ENCODE data around the gene PDE4D.

PDE4D gene

GRCh38 chr5:59287884-59288283, 605.6 kb downstream of the PDE4D start:
- DNase-seq (ENCODE audit: low read depth in 1 of 2, low spot score in 1 of 2): no peak
- no peak overlapping the region for H3K4me3 ChIP-seq (replicated peaks; ENCODE audit: insufficient read depth, low read length)
- no peaks in the 10 kb centered on the region for H3K27me3 ChIP-seq (ENCODE audit: insufficient read depth, poor library complexity, severe bottlenecking)
- TF ChIP-seq POLR2AphosphoS5 (IDR thresholded peaks at IDR 0.05; ENCODE audit: low read depth): no peak
- TF ChIP-seq CTCF (IDR thresholded peaks at IDR 0.05; ENCODE audit: insufficient read depth, low read length): no peak
- TF ChIP-seq, protein P1, sequence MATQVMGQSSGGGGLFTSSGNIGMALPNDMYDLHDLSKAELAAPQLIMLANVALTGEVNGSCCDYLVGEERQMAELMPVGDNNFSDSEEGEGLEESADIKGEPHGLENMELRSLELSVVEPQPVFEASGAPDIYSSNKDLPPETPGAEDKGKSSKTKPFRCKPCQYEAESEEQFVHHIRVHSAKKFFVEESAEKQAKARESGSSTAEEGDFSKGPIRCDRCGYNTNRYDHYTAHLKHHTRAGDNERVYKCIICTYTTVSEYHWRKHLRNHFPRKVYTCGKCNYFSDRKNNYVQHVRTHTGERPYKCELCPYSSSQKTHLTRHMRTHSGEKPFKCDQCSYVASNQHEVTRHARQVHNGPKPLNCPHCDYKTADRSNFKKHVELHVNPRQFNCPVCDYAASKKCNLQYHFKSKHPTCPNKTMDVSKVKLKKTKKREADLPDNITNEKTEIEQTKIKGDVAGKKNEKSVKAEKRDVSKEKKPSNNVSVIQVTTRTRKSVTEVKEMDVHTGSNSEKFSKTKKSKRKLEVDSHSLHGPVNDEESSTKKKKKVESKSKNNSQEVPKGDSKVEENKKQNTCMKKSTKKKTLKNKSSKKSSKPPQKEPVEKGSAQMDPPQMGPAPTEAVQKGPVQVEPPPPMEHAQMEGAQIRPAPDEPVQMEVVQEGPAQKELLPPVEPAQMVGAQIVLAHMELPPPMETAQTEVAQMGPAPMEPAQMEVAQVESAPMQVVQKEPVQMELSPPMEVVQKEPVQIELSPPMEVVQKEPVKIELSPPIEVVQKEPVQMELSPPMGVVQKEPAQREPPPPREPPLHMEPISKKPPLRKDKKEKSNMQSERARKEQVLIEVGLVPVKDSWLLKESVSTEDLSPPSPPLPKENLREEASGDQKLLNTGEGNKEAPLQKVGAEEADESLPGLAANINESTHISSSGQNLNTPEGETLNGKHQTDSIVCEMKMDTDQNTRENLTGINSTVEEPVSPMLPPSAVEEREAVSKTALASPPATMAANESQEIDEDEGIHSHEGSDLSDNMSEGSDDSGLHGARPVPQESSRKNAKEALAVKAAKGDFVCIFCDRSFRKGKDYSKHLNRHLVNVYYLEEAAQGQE (IDR thresholded peaks at IDR 0.05; ENCODE audit: insufficient replicate concordance, low read depth): no peak
- TF ChIP-seq GABPA (IDR thresholded peaks at IDR 0.05; ENCODE audit: low read depth): no peak
- TF ChIP-seq SPI1 (IDR thresholded peaks at IDR 0.05; ENCODE audit: borderline replicate concordance, low read depth): no peak
- H3K27ac ChIP-seq (replicated peaks): no peak overlapping the region

GRCh38 chr5:59287361-59287760, 606.2 kb downstream of the PDE4D start:
- Histone ChIP-seq H3K4me3 (replicated peaks; ENCODE audit: insufficient read depth, low read length) (no peak overlapping the region), H3K27me3 (ENCODE audit: insufficient read depth, poor library complexity, severe bottlenecking) (no peaks in the 10 kb centered on the region), H3K27ac (replicated peaks) (no peak overlapping the region)
- DNase-seq (ENCODE audit: low read depth in 1 of 2, low spot score in 1 of 2): no peak
- no peak for TF ChIP-seq GABPA (IDR thresholded peaks at IDR 0.05; ENCODE audit: low read depth)
- TF ChIP-seq CTCF (IDR thresholded peaks at IDR 0.05; ENCODE audit: insufficient read depth, low read length): no peak
- no peak for TF ChIP-seq POLR2AphosphoS5 (IDR thresholded peaks at IDR 0.05; ENCODE audit: low read depth)
- no peak for TF ChIP-seq SPI1 (IDR thresholded peaks at IDR 0.05; ENCODE audit: borderline replicate concordance, low read depth)
- TF ChIP-seq, protein P1 (IDR thresholded peaks at IDR 0.05; ENCODE audit: insufficient replicate concordance, low read depth): no peak

GRCh38 chr5:59286510-59286909, 607.0 kb downstream of the PDE4D start:
- no peak for TF ChIP-seq GABPA (IDR thresholded peaks at IDR 0.05; ENCODE audit: low read depth)
- TF ChIP-seq CTCF (IDR thresholded peaks at IDR 0.05; ENCODE audit: insufficient read depth, low read length): no peak
- TF ChIP-seq, protein P1 (IDR thresholded peaks at IDR 0.05; ENCODE audit: insufficient replicate concordance, low read depth): no peak
- TF ChIP-seq POLR2AphosphoS5 (IDR thresholded peaks at IDR 0.05; ENCODE audit: low read depth): no peak
- no peak for TF ChIP-seq SPI1 (IDR thresholded peaks at IDR 0.05; ENCODE audit: borderline replicate concordance, low read depth)
- DNase-seq (ENCODE audit: low read depth in 1 of 2, low spot score in 1 of 2): no peak
- Histone ChIP-seq H3K4me3 (replicated peaks; ENCODE audit: insufficient read depth, low read length) (no peak overlapping the region), H3K27me3 (ENCODE audit: insufficient read depth, poor library complexity, severe bottlenecking) (no peaks in the 10 kb centered on the region), H3K27ac (replicated peaks) (no peak overlapping the region)
